Left colon (tissue), 2 donors: Measurements from ENCODE around the gene KLF7. TPM values are rescaled to one million over a fixed set of nuclear protein-coding genes. Genes with fewer than 3 reads are reported as not detected.
"Not testable (repeated sequence)": the region's sequence is repeated elsewhere in the genome, so short reads cannot be mapped to it uniquely, and the experiment has no call there.

Experiments used
- ATAC-seq: fragments of 200-7000 bp; cut with Tn5 transposase; one replicate; pipeline ENCODE4 v1.9.1; 2020; ENCODE audit warnings: mild to moderate bottlenecking, moderate library complexity
- DNase-seq, 2 donors: peaks; one replicate each; pipeline ENCODE4 v3.0.0-alpha.2; 2020
- intact Hi-C, 2 donors: fragments of 100-400 bp; cut with DNase I in 1 of 2; cut with micrococcal nuclease in 1 of 2; formaldehyde crosslinking; loops; one replicate each; pipeline versions ENCODE4 v1.11.2 to v1.14.0; 2022; cut with DNase I, micrococcal nuclease
- microRNA-seq, 2 donors: library from miRNA; unstranded; fragments of <30 nt; microRNA quantifications; one replicate each; pipeline versions ENCODE4 v1.1.0 to v1.2.0, GENCODE V29; 2020
- total RNA-seq, 2 donors: library from RNA; stranded (reverse); fragmentation: NEBNext Ultra II Directional; extraction: Animal tissue kit (Norgen Biotek cat#: 25700); gene quantifications; one replicate each; pipeline ENCODE4 v1.2.1, GENCODE V29; 2021
- donor health status: DM: no; HTN: no; CAD: no.
- donor health status: DM: yes; HTN: yes; CAD: no.

Gene KLF7
- total RNA-seq, 2 donors from 2014 or later = 5.4 to 7.5 TPM

- ATAC-seq (no peak), DNase-seq (no peak)
- intact Hi-C loops = loop anchor here in 1 of 2 donors (10.0 kb wide), 1 partner anchor 128 kb away; no protein-coding TSS in a partner anchor
These were observed 119.0 kb downstream of the KLF7 start for GRCh38 chr2:207046724-207047123.

GRCh38 chr2:207045531-207045930 lies 120.2 kb downstream of the KLF7 start:
- no peak for DNase-seq

GRCh38 chr2:207044379-207045362 lies 121.1 kb downstream of the KLF7 start:
- ATAC-seq (no peak), DNase-seq (no peak)
- intact Hi-C loops = loop anchor here in 1 of 2 donors (10.0 kb wide), 1 partner anchor 130 kb away; no protein-coding TSS in a partner anchor

More at GRCh38 chr2:207045531-207045930, 120.2 kb downstream of the KLF7 start:
- intact Hi-C loops = loop anchor here in 1 of 2 donors (10.0 kb wide), 1 partner anchor 129 kb away; no protein-coding TSS in a partner anchor
- no peak for ATAC-seq

GRCh38 chr2:207042841-207043240 lies 122.9 kb downstream of the KLF7 start:
- ATAC-seq (no peak), DNase-seq (no peak)
- intact Hi-C loops = loop anchor here in 1 of 2 donors (10.0 kb wide), 1 partner anchor 132 kb away; no protein-coding TSS in a partner anchor

- no peak for DNase-seq
- ATAC-seq = no peak
- intact Hi-C loops = loop anchor here in 1 of 2 donors (10.0 kb wide), 1 partner anchor 133 kb away; no protein-coding TSS in a partner anchor
These were observed 123.8 kb downstream of the KLF7 start for GRCh38 chr2:207041786-207042554.

GRCh38 chr2:207041279-207041678 lies 124.5 kb downstream of the KLF7 start:
- ATAC-seq (no peak), DNase-seq (no peak)
- intact Hi-C loops = loop anchor here in 1 of 2 donors (10.0 kb wide), 1 partner anchor 134 kb away; no protein-coding TSS in a partner anchor

GRCh38 chr2:207040696-207041095 lies 125.1 kb downstream of the KLF7 start:
- intact Hi-C loops = loop anchor here in 1 of 2 donors (10.0 kb wide), 1 partner anchor 134 kb away; no protein-coding TSS in a partner anchor
- DNase-seq = no peak
- ATAC-seq = no peak

GRCh38 chr2:207039225-207039624 lies 126.5 kb downstream of the KLF7 start:
- DNase-seq (no peak), ATAC-seq (no peak)
- intact Hi-C loops = no loop called here

GRCh38 chr2:207038299-207038698 lies 127.4 kb downstream of the KLF7 start:
- ATAC-seq (no peak), DNase-seq (no peak)
- intact Hi-C loops = no loop called here

- intact Hi-C loops = no loop called here
- ATAC-seq (no peak), DNase-seq (no peak)
These were observed 127.9 kb downstream of the KLF7 start for GRCh38 chr2:207037896-207038295.

GRCh38 chr2:207037023-207037422 lies 128.7 kb downstream of the KLF7 start:
- intact Hi-C loops, DNase-seq, ATAC-seq: not testable (repeated sequence)

GRCh38 chr2:207035875-207036274 lies 129.9 kb downstream of the KLF7 start:
- intact Hi-C loops = no loop called here
- DNase-seq (no peak), ATAC-seq (no peak)

- no peak for DNase-seq
- intact Hi-C loops = no loop called here
- ATAC-seq = no peak
These were observed 133.3 kb downstream of the KLF7 start for GRCh38 chr2:207032490-207032889.

Small RNAs within 50 kb of the gene (microRNA-seq; reads per million reads assigned to microRNA genes)
- 9.5 to 18.7 reads per million in 2 donors for gene MIR2355
- gene MIR7845 = 1.1 to 20.4 reads per million in 2 donors

Other genes starting within 250 kb of the KLF7 start
- not detected for gene CPO, start 226.4 kb downstream of the KLF7 start, total RNA-seq